PC-3 (cell line): ENCODE measurements around the gene TNFSF9. TPM values are rescaled to one million over a fixed set of nuclear protein-coding genes. Genes with fewer than 3 reads are reported as not detected.

Experiments used
- ATAC-seq: fragments of 200-7000 bp; cut with Tn5 transposase; 2 replicates; pipeline ENCODE4 v1.9.1; 2020; ENCODE audit warnings: mild to moderate bottlenecking, moderate library complexity
- BruUV-seq: library from RNA; stranded (reverse); fragments of 400-500 nt; replicated peaks from 2 replicates; lab custom pipeline; 2021; lab: Mats Ljungman, UMichigan
- CTCF ChIA-PET: fragments of 300-600 bp; sonication (Branson Sonifier 250); formaldehyde crosslinking; loops from one replicate; lab custom pipeline; 2022; ENCODE audit warnings: antibody characterized with exemption; lab: Charles Lee
- POLR2A ChIA-PET: fragments of 300-600 bp; sonication (Branson Sonifier 250); formaldehyde crosslinking; loops from one replicate; lab custom pipeline; 2022; ENCODE audit warnings: antibody characterized with exemption; ENCODE audit not compliant: unreplicated experiment; lab: Charles Lee
- DNase-seq: peaks from one replicate; pipeline ENCODE4 v3.0.0-alpha.2; 2015
- H2AFZ ChIP-seq: fragments of 300-600 bp; sonication (generic); 2 replicates; pipeline ENCODE4 v1.6.0; 2016; ENCODE audit warnings: antibody characterized with exemption, low read length
- H3F3A ChIP-seq: fragments of 300-600 bp; sonication (generic); one replicate; pipeline ENCODE4 v1.6.0; 2017; ENCODE audit warnings: antibody characterized with exemption, low read length, control low read depth, mild to moderate bottlenecking; ENCODE audit not compliant: unreplicated experiment
- H3K27ac ChIP-seq: fragments of 300-600 bp; sonication (generic); 2 replicates; pipeline ENCODE4 v1.5.1; 2016; ENCODE audit warnings: mild to moderate bottlenecking, low read length
- H3K27me3 ChIP-seq: fragments of 300-600 bp; sonication (generic); 2 replicates; pipeline ENCODE4 v1.6.1; 2016; ENCODE audit warnings: low read length, mixed read lengths
- H3K36me3 ChIP-seq: fragments of 300-600 bp; sonication (generic); 2 replicates; pipeline ENCODE4 v1.6.1; 2016; ENCODE audit warnings: low read depth, mixed run types, low read length, mixed read lengths
- H3K4me1 ChIP-seq: fragments of 300-600 bp; sonication (generic); 2 replicates; pipeline ENCODE4 v1.5.1; 2016; ENCODE audit warnings: low read length; ENCODE audit not compliant: insufficient read depth
- H3K4me2 ChIP-seq: fragments of 300-600 bp; sonication (generic); 2 replicates; pipeline ENCODE4 v1.6.0; 2016; ENCODE audit warnings: low read length
- H3K4me3 ChIP-seq: fragments of 300-600 bp; sonication (generic); 2 replicates; pipeline ENCODE4 v1.5.1; 2016; ENCODE audit warnings: mild to moderate bottlenecking, low read length, mixed read lengths
- H3K79me2 ChIP-seq: fragments of 300-600 bp; sonication (generic); 2 replicates; pipeline ENCODE4 v1.6.1; 2017; ENCODE audit warnings: low read length, mixed read lengths
- H3K9ac ChIP-seq: fragments of 300-600 bp; sonication (generic); 2 replicates; pipeline ENCODE4 v1.6.0; 2016; ENCODE audit warnings: mild to moderate bottlenecking, low read length
- H3K9me2 ChIP-seq: fragments of 300-600 bp; sonication (generic); replicated peaks from 2 replicates; pipeline ENCODE4 v1.6.1; 2016; ENCODE audit warnings: mixed run types, low read length, mixed read lengths
- H3K9me3 ChIP-seq: fragments of 300-600 bp; sonication (generic); 2 replicates; pipeline ENCODE4 v1.6.1; 2016; ENCODE audit warnings: low read length, mixed read lengths
- H4K20me1 ChIP-seq: fragments of 300-600 bp; sonication (generic); 2 replicates; pipeline ENCODE4 v1.6.1; 2016; ENCODE audit warnings: low read length, mixed read lengths
- CTCF ChIP-seq: fragments of 300-600 bp; sonication (generic); conservative IDR thresholded peaks from 2 replicates; pipeline ENCODE4 v1.5.1; 2017; ENCODE audit warnings: antibody characterized with exemption, low read depth, mild to moderate bottlenecking, low read length
- EZH2 ChIP-seq: fragments of 300-600 bp; sonication (generic); IDR thresholded peaks from one replicate; pipeline ENCODE4 v1.6.1; 2017; ENCODE audit warnings: antibody characterized with exemption, mild to moderate bottlenecking, low read length; ENCODE audit not compliant: unreplicated experiment
- EZH2phosphoT487 ChIP-seq: fragments of 300-600 bp; sonication (generic); IDR thresholded peaks from 2 replicates; pipeline ENCODE4 v1.6.1; 2018; ENCODE audit warnings: mild to moderate bottlenecking, antibody characterized with exemption, low read length, borderline replicate concordance
- intact Hi-C: fragments of 100-400 bp; cut with micrococcal nuclease; formaldehyde crosslinking; loops from 2 replicates; pipeline ENCODE4 v1.9.0; 2023
- total RNA-seq: library from RNA; depleted of rRNA; stranded (reverse); fragments of >200 nt; gene quantifications from 2 replicates; pipeline ENCODE4 v1.2.3, GENCODE V29; 2014

The TNFSF9 gene
- total RNA-seq, 1 experiment from 2014 or later, result 9.6 TPM

- Histone ChIP-seq H3K27ac (no peak overlapping the region), H3K4me2 (no peak overlapping the region), H3K36me3 (no peaks in the 10 kb centered on the region), H3K9me3 (no peaks in the 10 kb centered on the region), H2AFZ (no peak overlapping the region), H4K20me1 (no peaks in the 10 kb centered on the region), H3K79me2 (no peaks in the 10 kb centered on the region), H3F3A (no peaks in the 10 kb centered on the region), H3K9me2 (no peaks in the 10 kb centered on the region), H3K4me3 (no peak overlapping the region), H3K4me1 (no peaks in the 10 kb centered on the region), H3K27me3 (no peaks in the 10 kb centered on the region), H3K9ac (no peak overlapping the region)
- intact Hi-C loops, result no loop called here
- POLR2A ChIA-PET, result no interaction called here
- CTCF ChIA-PET, result no interaction called here
- DNase-seq, result no peak
- TF ChIP-seq EZH2 (no peak), EZH2phosphoT487 (no peak), CTCF (no peak)
- no peak for ATAC-seq
- BruUV-seq, result no TSS peak
Observed at GRCh38 chr19:6551091-6551490, 20.3 kb downstream of the TNFSF9 start.

GRCh38 chr19:6551607-6552450 lies 21.0 kb downstream of the TNFSF9 start:
- H3K27me3 ChIP-seq, result no peaks in the 10 kb centered on the region
- intact Hi-C loops, result no loop called here
- ATAC-seq (no peak), DNase-seq (no peak)
- H3K9ac ChIP-seq, result no peak overlapping the region
- H3K4me3 ChIP-seq, result no peak overlapping the region
- H3K4me2 ChIP-seq, result no peak overlapping the region
- no peaks in the 10 kb centered on the region for H3K36me3 ChIP-seq
- no peaks in the 10 kb centered on the region for H4K20me1 ChIP-seq
- H2AFZ ChIP-seq, result no peak overlapping the region
- no peaks in the 10 kb centered on the region for H3K9me3 ChIP-seq
- H3K27ac ChIP-seq, result no peak overlapping the region
- H3K9me2 ChIP-seq, result no peaks in the 10 kb centered on the region
- no peak for TF ChIP-seq EZH2
- no peak for TF ChIP-seq EZH2phosphoT487
- TF ChIP-seq CTCF, result no peak; the same call in 1 of the 2 replicates
- H3K79me2 ChIP-seq, result no peaks in the 10 kb centered on the region
- H3F3A ChIP-seq, result no peaks in the 10 kb centered on the region
- ChIA-PET POLR2A (no interaction called here), CTCF (interaction anchor here (0.5 to 1.1 kb wide), 2 partner anchors 62 to 441 kb away, joined by 5 to 6 read pairs; no protein-coding TSS in a partner anchor)
- H3K4me1 ChIP-seq, result no peaks in the 10 kb centered on the region
- BruUV-seq, result no TSS peak

- H4K20me1 ChIP-seq, result no peaks in the 10 kb centered on the region
- H3K27me3 ChIP-seq, result no peaks in the 10 kb centered on the region
- peak overlapping the region; percentile 35; the same call in 1 of the 2 replicates for H2AFZ ChIP-seq
- intact Hi-C loops, result no loop called here
- no peaks in the 10 kb centered on the region for H3K9me3 ChIP-seq
- H3K4me3 ChIP-seq, result no peak overlapping the region
- no peaks in the 10 kb centered on the region for H3K4me1 ChIP-seq
- no peaks in the 10 kb centered on the region for H3F3A ChIP-seq
- ChIA-PET POLR2A (no interaction called here), CTCF (no interaction called here)
- no peaks in the 10 kb centered on the region for H3K79me2 ChIP-seq
- H3K4me2 ChIP-seq, result peak overlapping the region; percentile 14; the same call in 1 of the 2 replicates
- TF ChIP-seq EZH2 (no peak), EZH2phosphoT487 (no peak), CTCF (no peak)
- H3K9ac ChIP-seq, result no peak overlapping the region
- H3K36me3 ChIP-seq, result no peaks in the 10 kb centered on the region
- no peaks in the 10 kb centered on the region for H3K9me2 ChIP-seq
- no TSS peak for BruUV-seq
- ATAC-seq (no peak), DNase-seq (no peak)
- no peak overlapping the region for H3K27ac ChIP-seq
Observed at GRCh38 chr19:6556043-6556449, 25.2 kb downstream of the TNFSF9 start.
